ENCODE data around the gene UBE2M. TPM values are rescaled to one million over a fixed set of nuclear protein-coding genes. Genes with fewer than 3 reads are reported as not detected.
"Not testable (repeated sequence)": the region's sequence is repeated elsewhere in the genome, so short reads cannot be mapped to it uniquely, and the experiment has no call there.

UBE2M gene
- polyA plus RNA-seq, 1 of the 3 experiments (the other 2 are of a cell fraction) = 135 TPM

DNA sequence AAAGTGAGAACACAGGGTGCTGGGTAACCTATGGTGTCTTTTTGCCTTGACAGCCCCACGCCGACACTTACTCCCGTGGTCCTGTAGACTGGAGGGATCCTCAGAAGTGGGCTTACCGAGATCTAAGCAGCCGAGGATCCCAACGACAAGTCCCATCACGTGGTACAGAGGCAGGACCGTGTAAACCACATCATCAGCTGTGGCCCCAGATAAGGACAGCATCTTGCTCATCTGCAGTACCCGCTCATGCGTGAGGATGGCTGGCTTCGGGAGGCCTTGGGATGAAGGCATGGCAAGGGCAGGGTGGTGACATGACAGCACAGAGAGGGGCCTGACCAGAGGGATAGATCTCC lies 48.7 kb downstream of the UBE2M start:
- no peak overlapping the region for H2AFZ ChIP-seq (ENCODE audit: low read depth)
- CTCF ChIA-PET = interaction anchor here (6.9 kb wide), 1 partner anchor 9 kb away, joined by 30 read pairs; the partner anchor contains the start of gene ZBTB45
- POLR2A ChIA-PET = no interaction called here
- peaks cover 6 to 9% of the 10 kb centered on the region in 2 experiments for H3K36me3 ChIP-seq (replicated peaks in 1 of 2; ENCODE audit: control insufficient read depth in 1 of 2, insufficient read depth in 2 of 2, low read length in 1 of 2)
- H3K9me2 ChIP-seq = no peaks in the 10 kb centered on the region
- H3K27ac ChIP-seq (ENCODE audit: low read depth in 2 of 2, low read length in 1 of 2) = no peak overlapping the region
- peaks cover 4% of the 10 kb centered on the region for H3F3A ChIP-seq (replicated peaks; ENCODE audit: insufficient read depth)
- no peak overlapping the region for H3K4me2 ChIP-seq
- no peak overlapping the region for H3K4me3 ChIP-seq (ENCODE audit: low read depth in 2 of 2, low read length in 1 of 2)
- H3K9me3 ChIP-seq = no peaks in the 10 kb centered on the region
- H3K27me3 ChIP-seq (ENCODE audit: insufficient read depth) = no peaks in the 10 kb centered on the region
- no peaks in the 10 kb centered on the region for H4K20me1 ChIP-seq (ENCODE audit: insufficient read depth)
- 87% methylated on average over 10 of the region's 11 CpGs for WGBS (ENCODE audit: low lambda C conversion rate)
- no peak for TF ChIP-seq ZBTB33 (IDR thresholded peaks at IDR 0.05; ENCODE audit: borderline replicate concordance, low read depth)
- no peak for TF ChIP-seq NRF1 (IDR thresholded peaks at IDR 0.05; ENCODE audit: low read depth, low read length)
- TF ChIP-seq RAD21 (IDR thresholded peaks at IDR 0.05; ENCODE audit: low read length) = no peak
- no peak for TF ChIP-seq NFIC (IDR thresholded peaks at IDR 0.05; ENCODE audit: borderline replicate concordance)
- no peak for TF ChIP-seq RXRA (IDR thresholded peaks at IDR 0.05; ENCODE audit: borderline replicate concordance, low read depth)
- no peak for TF ChIP-seq RCOR1 (IDR thresholded peaks at IDR 0.05; ENCODE audit: low read length)
- no peak for TF ChIP-seq PBX3 (IDR thresholded peaks at IDR 0.05)
- no peak for TF ChIP-seq MEF2A (IDR thresholded peaks at IDR 0.05; ENCODE audit: borderline replicate concordance, low read depth)
- TF ChIP-seq MAX (IDR thresholded peaks at IDR 0.05; ENCODE audit: low read depth) = no peak
- no peak for TF ChIP-seq GABPA (IDR thresholded peaks at IDR 0.05; ENCODE audit: low read depth)
- no peak for TF ChIP-seq TCF12 (IDR thresholded peaks at IDR 0.05)
- no peak for TF ChIP-seq CHD2 (IDR thresholded peaks at IDR 0.05; ENCODE audit: low read length, partially characterized antibody)
- no peak for TF ChIP-seq JUND (IDR thresholded peaks at IDR 0.05)
- TF ChIP-seq, protein P1, sequence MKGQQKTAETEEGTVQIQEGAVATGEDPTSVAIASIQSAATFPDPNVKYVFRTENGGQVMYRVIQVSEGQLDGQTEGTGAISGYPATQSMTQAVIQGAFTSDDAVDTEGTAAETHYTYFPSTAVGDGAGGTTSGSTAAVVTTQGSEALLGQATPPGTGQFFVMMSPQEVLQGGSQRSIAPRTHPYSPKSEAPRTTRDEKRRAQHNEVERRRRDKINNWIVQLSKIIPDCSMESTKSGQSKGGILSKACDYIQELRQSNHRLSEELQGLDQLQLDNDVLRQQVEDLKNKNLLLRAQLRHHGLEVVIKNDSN (IDR thresholded peaks at IDR 0.05; ENCODE audit: borderline replicate concordance, low read depth) = no peak
- H3K79me2 ChIP-seq (ENCODE audit: insufficient read depth) = peaks cover 12% of the 10 kb centered on the region
- H3K9ac ChIP-seq = no peak overlapping the region
- H3K4me1 ChIP-seq (ENCODE audit: control insufficient read depth in 1 of 2, insufficient read depth in 2 of 2, low read depth in 1 of 2, low read length in 1 of 2) = peaks cover 0 to 8% of the 10 kb centered on the region in 2 experiments; a peak in 1 of 4 replicates
- DNase-seq = no peak

DNA sequence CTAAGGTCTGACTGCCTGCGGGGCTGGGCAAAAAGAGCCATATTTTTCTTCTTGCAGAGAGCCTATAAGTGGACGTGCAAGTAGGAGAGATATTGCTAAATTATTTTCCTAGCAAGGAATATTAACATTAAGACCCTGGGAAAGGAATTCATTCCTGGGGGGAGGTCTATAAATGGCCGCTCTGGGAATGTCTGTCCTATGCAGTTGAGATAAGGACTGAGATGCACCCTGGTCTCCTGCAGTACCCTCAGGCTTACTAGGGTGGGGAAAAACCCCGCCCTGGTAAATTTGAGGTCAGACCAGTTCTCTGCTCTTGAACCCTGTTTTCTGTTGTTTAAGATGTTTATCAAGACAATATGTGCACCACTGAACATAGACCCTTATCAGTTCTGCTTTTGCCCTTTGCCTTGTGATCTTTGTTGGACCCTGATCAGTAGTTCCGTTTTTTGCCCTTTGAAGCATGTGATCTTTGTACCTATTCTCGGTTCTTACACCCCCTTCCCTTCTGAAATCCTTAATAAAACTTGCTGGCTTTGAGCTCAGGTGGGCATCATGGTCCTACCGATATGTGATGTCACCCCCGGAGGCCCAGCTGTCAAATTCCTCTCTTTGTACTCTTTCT lies 50.7 kb downstream of the UBE2M start:
- H4K20me1 ChIP-seq (ENCODE audit: insufficient read depth); H3K4me3 ChIP-seq (ENCODE audit: low read depth in 2 of 2, low read length in 1 of 2); H3K79me2 ChIP-seq (ENCODE audit: insufficient read depth); H3K27me3 ChIP-seq (ENCODE audit: insufficient read depth); H3K4me2 ChIP-seq; H3F3A ChIP-seq (replicated peaks; ENCODE audit: insufficient read depth); H3K27ac ChIP-seq (ENCODE audit: low read depth in 2 of 2, low read length in 1 of 2); H3K36me3 ChIP-seq (replicated peaks in 1 of 2; ENCODE audit: control insufficient read depth in 1 of 2, insufficient read depth in 2 of 2, low read length in 1 of 2); H2AFZ ChIP-seq (ENCODE audit: low read depth); H3K9ac ChIP-seq; H3K9me2 ChIP-seq; H3K9me3 ChIP-seq; DNase-seq; H3K4me1 ChIP-seq (ENCODE audit: control insufficient read depth in 1 of 2, insufficient read depth in 2 of 2, low read depth in 1 of 2, low read length in 1 of 2): not testable (repeated sequence)
- ChIA-PET POLR2A (interaction anchor here (0.6 kb wide), 1 partner anchor 42 kb away, joined by 3 read pairs; no protein-coding TSS in a partner anchor), CTCF (interaction anchor here (6.9 kb wide), 1 partner anchor 11 kb away, joined by 30 read pairs; the partner anchor contains the start of gene ZBTB45)
- whole genome bisulfite sequencing (ENCODE audit: low lambda C conversion rate) = 59% methylated on average over 6 of the region's 8 CpGs

Small RNA genes within 50 kb of the gene (small RNA-seq; reads per million reads assigned to genes)
- gene MIR6807 = 0 to 0.66 (median 0) reads per million in 7 experiments
- 0 to 2.3 (median 0) reads per million in 7 experiments for gene RN7SL525P

Other genes with a start within 250 kb of the UBE2M start
- 2.3 and 2.9 TPM in 2 replicates for gene ZSCAN22, start 231.6 kb downstream of the UBE2M start, polyA plus RNA-seq (2012; rRNA removed)
- gene A1BG, start 205.1 kb downstream of the UBE2M start, polyA plus RNA-seq (2012; rRNA removed) = 61.4 and 62.6 TPM in 2 replicates
- 1.0 and 1.1 TPM in 2 replicates for gene ZNF497, start 195.9 kb downstream of the UBE2M start, polyA plus RNA-seq (2012; rRNA removed)
- 1.2 and 1.6 TPM in 2 replicates for gene ZNF837, start 177.6 kb downstream of the UBE2M start, polyA plus RNA-seq (2012; rRNA removed)
- gene RPS5, start 171.3 kb downstream of the UBE2M start, polyA plus RNA-seq (2012; rRNA removed) = 3,905 and 4,334 TPM in 2 replicates
- 0.13 TPM in 1 of 2 replicates, not detected in the other for gene RNF225, start 163.0 kb downstream of the UBE2M start, polyA plus RNA-seq (2012; rRNA removed)
- gene ZNF584, start 150.0 kb downstream of the UBE2M start, polyA plus RNA-seq (2012; rRNA removed) = 9.4 and 12.0 TPM in 2 replicates
- gene ZNF132, start 118.5 kb downstream of the UBE2M start, polyA plus RNA-seq (2012; rRNA removed) = 1.3 and 1.9 TPM in 2 replicates
- 2.9 and 3.8 TPM in 2 replicates for gene ZNF324B, start 107.0 kb downstream of the UBE2M start, polyA plus RNA-seq (2012; rRNA removed)
- gene ZNF324, start 91.5 kb downstream of the UBE2M start, polyA plus RNA-seq (2012; rRNA removed) = 5.6 and 6.0 TPM in 2 replicates
- gene ZNF446, start 82.3 kb downstream of the UBE2M start, polyA plus RNA-seq (2012; rRNA removed) = 6.9 and 7.0 TPM in 2 replicates
- gene SLC27A5, start 46.6 kb downstream of the UBE2M start, polyA plus RNA-seq (2012; rRNA removed) = 50.5 and 57.3 TPM in 2 replicates
- gene ZBTB45, start 38.8 kb downstream of the UBE2M start, polyA plus RNA-seq (2012; rRNA removed) = 7.9 and 11.3 TPM in 2 replicates
- 321 and 594 TPM in 2 replicates for gene TRIM28, start 14.5 kb downstream of the UBE2M start, polyA plus RNA-seq (2012; rRNA removed)
- 308 and 381 TPM in 2 replicates for gene CHMP2A, start 3.5 kb downstream of the UBE2M start, polyA plus RNA-seq (2012; rRNA removed)
- gene MZF1, start 14.7 kb upstream of the UBE2M start, polyA plus RNA-seq (2012; rRNA removed) = 31.8 and 38.4 TPM in 2 replicates